Measurements from ENCODE around the gene HECTD4. TPM values are rescaled to one million over a fixed set of nuclear protein-coding genes. Genes with fewer than 3 reads are reported as not detected.

HECTD4 gene
- total RNA-seq, 2 donors from 2014 or later = 51.3 to 76.7 TPM

DNA sequence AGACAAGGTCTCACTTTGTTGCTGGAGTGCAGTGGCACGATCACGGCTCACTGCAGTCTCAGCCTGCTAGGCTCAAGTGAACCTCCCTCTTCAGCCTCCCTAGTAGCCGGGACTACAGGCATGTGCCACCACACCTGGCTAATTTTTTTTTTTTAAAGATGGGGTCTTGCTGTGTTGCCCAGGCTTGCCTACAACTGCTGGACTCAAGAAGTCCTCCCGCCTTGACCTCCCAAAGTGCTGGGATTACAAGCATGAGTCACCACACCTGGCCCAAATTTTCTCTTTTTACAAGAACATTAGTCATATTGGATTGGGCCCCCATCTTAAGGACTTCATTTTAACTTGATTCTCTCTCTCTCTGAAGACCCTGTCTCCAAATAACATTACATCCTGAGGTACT lies 7.0 kb upstream of the HECTD4 start:
- Mint-ChIP-seq H3K9me3 (no peaks in the 10 kb centered on the region), H3K4me3 (no peak overlapping the region), H3K4me1 (ENCODE audit: low read depth in 2 of 2) (peaks cover 5 to 13% of the 10 kb centered on the region in 2 donors), H3K27ac (no peak overlapping the region), H3K36me3 (no peaks in the 10 kb centered on the region), H3K27me3 (peaks cover 0 to 4% of the 10 kb centered on the region in 2 donors)
- ATAC-seq (no peak), DNase-seq (ENCODE audit: low spot score) (no peak)

DNA sequence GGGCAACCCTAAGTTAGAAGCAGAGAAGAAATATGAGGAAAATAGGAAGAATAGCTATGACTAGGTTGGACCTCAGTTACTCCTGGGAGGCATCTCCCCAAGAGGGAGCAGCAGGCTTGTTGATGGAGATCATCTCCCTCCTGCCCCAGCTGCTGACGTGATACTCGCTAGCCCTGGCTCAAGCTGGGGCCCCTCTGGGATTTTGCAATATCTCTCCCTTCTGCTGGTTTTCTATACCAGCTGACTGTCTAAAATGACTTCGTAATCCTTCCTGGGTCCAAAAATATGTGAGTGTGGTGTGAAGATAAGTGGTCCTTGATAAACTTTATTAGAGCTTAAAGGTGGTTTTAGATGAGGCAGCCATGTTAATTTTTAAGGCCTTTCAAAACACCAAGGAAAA lies 4.5 kb upstream of the HECTD4 start:
- H3K9me3 Mint-ChIP-seq = no peaks in the 10 kb centered on the region
- ATAC-seq (no peak), DNase-seq (ENCODE audit: low spot score) (no peak)
- no peaks in the 10 kb centered on the region for H3K27me3 Mint-ChIP-seq
- peak overlapping the region; percentile 15 to 26 for H3K27ac Mint-ChIP-seq
- H3K4me1 Mint-ChIP-seq (ENCODE audit: low read depth in 2 of 2) = peaks cover 9 to 17% of the 10 kb centered on the region in 2 donors
- no peak overlapping the region for H3K4me3 Mint-ChIP-seq
- no peaks in the 10 kb centered on the region for H3K36me3 Mint-ChIP-seq

DNA sequence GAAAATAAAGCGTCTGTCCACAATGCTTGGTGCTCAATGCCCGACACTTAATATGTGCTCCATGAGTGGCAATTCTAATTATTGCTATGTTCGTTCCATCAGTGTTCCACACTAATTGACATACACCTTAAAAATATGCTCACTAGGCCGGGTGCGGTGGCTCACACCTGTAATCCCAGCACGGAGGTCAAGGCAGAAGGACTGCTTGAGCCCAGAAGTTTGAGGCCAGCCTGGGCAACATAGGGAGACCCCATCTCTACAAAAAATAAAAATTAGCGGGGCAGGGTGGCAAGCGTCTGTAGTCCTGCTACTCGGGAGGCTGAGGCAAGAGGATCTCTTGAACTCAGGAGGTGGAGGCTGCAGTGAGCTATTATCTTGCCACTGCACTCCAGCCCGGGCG lies 635 bp upstream of the HECTD4 start:
- Mint-ChIP-seq H3K4me3 (peak overlapping the region; percentile 98), H3K27me3 (no peaks in the 10 kb centered on the region), H3K36me3 (no peaks in the 10 kb centered on the region), H3K27ac (peak overlapping the region; percentile 81 to 90), H3K4me1 (ENCODE audit: low read depth in 2 of 2) (peaks cover 23 to 33% of the 10 kb centered on the region in 2 donors), H3K9me3 (no peaks in the 10 kb centered on the region)
- no peak for ATAC-seq
- no peak for DNase-seq (ENCODE audit: low spot score)

DNA sequence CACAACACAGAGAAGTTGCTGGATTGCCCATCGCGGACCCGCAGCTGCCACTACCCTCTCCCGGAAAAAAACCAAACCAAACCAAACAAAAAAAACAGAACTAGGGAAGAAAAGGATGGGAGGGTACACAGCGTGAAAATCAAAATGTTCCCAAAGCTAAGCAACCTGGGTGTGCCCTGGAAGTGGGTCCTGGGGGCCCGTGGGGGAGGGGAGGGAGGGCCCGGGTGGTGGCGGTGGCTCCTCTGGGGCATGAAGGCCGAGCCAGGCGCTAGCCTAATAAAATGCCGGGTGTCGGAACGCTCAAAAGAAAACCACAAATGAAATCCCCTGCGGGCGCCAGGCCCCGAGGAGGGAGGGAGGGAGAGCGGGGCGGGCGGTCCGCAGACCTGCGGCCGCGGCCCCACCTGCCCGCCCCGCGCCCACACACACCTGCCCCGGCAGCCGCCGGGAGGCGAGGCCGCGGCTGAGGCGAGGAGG lies 787 bp downstream of the HECTD4 start:
- peaks cover 21 to 22% of the 10 kb centered on the region in 2 donors for H3K4me1 Mint-ChIP-seq (ENCODE audit: low read depth in 2 of 2)
- DNase-seq (ENCODE audit: low spot score) = no peak
- no peaks in the 10 kb centered on the region for H3K9me3 Mint-ChIP-seq
- H3K4me3 Mint-ChIP-seq = peak overlapping the region; percentile 98
- ATAC-seq = peak; percentile 54 to 61
- H3K27me3 Mint-ChIP-seq = no peaks in the 10 kb centered on the region
- H3K36me3 Mint-ChIP-seq = no peaks in the 10 kb centered on the region
- H3K27ac Mint-ChIP-seq = peak overlapping the region; percentile 87 to 92

DNA sequence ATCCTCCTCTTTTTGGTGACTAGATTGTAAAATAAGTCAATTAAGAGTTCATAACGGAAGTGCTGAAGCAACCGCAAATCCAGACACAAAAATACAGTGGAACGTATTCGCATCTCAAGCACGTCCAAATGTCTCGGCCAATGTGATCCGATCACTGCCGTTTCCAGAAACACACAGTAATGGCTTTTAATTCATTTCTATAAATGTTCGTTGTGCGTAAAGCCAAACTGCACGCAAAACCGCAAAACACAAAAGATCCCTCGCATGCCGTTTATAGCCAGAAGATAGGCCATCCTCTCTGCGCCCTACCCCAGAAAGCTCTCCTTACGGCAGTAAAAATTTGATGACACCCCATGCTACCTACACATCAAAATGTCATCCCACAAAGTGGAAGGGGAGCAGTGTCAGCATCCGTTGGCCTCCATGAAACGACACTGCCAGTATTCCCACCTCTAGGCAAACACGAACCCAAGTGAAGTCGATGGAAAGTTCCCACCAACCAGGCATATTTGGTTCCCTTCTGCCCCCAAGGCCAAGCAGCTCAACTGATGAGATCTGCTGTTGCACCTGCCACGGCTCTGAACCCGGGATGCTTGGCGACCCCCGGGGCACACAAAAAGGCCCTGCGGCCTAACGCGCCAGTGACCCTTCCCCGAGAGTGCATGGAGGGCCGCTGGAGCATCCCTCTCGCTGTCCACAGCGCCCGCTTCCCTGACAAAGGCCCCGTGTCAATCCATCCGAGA lies 1.4 kb downstream of the HECTD4 start:
- H3K9me3 Mint-ChIP-seq = no peaks in the 10 kb centered on the region
- H3K4me3 Mint-ChIP-seq = peak overlapping the region; percentile 98
- no peaks in the 10 kb centered on the region for H3K36me3 Mint-ChIP-seq
- H3K27me3 Mint-ChIP-seq = no peaks in the 10 kb centered on the region
- DNase-seq (ENCODE audit: low spot score) = no peak
- ATAC-seq = no peak
- H3K27ac Mint-ChIP-seq = peak overlapping the region; percentile 87 to 92
- H3K4me1 Mint-ChIP-seq (ENCODE audit: low read depth in 2 of 2) = peaks cover 20 to 22% of the 10 kb centered on the region in 2 donors

DNA sequence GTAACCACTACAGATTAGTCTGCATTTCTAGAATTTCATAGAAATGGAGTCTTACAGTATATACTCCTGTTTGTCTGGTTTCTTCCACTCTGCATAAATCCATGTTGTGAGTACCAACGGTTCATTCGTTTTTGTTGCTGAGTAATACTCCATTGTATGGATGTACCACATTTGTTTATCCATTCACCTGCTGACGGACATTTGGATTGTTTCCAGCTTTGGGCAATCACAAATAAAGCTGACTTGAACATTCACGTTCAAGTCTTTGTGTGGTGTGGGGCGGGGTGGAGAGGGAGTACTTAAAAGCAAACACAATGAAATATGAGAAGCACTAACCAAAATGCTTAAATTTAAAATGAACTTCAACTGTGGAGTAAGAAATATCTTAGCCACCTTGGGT lies 7.1 kb downstream of the HECTD4 start:
- Mint-ChIP-seq H3K4me3 (no peak overlapping the region), H3K36me3 (no peaks in the 10 kb centered on the region), H3K27me3 (no peaks in the 10 kb centered on the region), H3K9me3 (no peaks in the 10 kb centered on the region), H3K4me1 (ENCODE audit: low read depth in 2 of 2) (peaks cover 10 to 12% of the 10 kb centered on the region in 2 donors), H3K27ac (no peak overlapping the region)
- ATAC-seq (no peak), DNase-seq (ENCODE audit: low spot score) (no peak)

DNA sequence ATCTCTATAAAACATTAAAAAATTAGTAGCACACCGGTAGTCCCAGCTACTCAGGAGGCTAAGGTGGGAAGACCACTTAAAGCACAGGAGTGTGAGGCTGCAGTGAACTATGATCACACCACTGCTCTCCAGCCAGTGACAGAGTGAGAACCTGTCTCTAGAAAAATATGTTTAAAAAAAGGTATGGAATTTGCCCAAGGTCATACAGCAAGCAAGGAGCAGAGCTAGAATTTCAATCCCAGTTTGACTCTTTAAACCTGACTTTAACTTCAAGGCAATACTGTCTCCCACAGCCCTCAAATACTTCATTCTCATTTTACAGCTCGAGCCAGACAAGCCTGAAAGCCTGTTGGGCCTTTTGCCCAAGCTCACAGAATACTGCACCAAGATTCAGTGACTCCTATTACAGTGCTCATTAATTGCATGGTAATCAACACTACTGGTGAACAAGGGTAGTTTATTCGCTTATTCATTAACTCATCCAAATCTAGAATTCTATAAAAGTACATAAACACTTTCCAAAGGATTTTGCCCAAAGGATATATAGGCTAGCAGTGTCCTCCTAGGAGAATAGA lies 8.0 kb downstream of the HECTD4 start:
- Mint-ChIP-seq H3K27ac (no peak overlapping the region), H3K36me3 (no peaks in the 10 kb centered on the region), H3K4me1 (ENCODE audit: low read depth in 2 of 2) (peaks cover 13 to 16% of the 10 kb centered on the region in 2 donors), H3K4me3 (no peak overlapping the region), H3K27me3 (no peaks in the 10 kb centered on the region), H3K9me3 (no peaks in the 10 kb centered on the region)
- ATAC-seq (no peak), DNase-seq (ENCODE audit: low spot score) (no peak)

DNA sequence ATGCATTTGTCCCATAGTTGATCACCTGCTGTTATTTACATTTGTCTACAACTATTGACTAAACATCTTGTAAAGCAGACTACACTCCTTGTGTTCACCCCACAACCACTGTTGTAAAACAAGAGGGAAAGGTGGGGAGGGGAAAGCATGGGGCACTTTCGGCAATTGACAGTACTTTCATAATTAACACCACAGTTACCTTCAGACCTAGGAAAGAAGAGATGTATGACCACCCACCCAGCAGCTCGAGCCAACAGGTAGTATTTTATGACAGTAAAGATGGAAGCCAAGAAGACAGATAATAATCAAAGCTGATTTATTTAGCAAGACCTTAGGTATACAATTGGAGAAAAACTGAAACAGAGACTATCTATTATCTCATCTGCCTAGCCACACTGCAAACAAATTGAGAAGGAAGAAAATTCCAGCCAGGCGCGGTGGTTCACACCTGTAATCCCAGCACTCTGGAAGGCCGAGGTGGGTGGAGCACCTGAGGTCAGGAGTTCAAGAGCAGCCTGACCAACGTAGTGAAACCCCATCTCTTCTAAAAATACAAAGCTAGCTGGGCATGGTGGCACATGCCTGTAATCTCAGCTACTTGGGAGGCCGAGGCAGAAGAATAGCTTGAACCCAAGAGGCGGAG lies 11.2 kb downstream of the HECTD4 start:
- Mint-ChIP-seq H3K27me3 (no peaks in the 10 kb centered on the region), H3K4me3 (no peak overlapping the region), H3K27ac (no peak overlapping the region), H3K9me3 (no peaks in the 10 kb centered on the region), H3K4me1 (ENCODE audit: low read depth in 2 of 2) (peaks cover 12 to 13% of the 10 kb centered on the region in 2 donors), H3K36me3 (no peaks in the 10 kb centered on the region)
- DNase-seq (ENCODE audit: low spot score) (no peak), ATAC-seq (no peak)

DNA sequence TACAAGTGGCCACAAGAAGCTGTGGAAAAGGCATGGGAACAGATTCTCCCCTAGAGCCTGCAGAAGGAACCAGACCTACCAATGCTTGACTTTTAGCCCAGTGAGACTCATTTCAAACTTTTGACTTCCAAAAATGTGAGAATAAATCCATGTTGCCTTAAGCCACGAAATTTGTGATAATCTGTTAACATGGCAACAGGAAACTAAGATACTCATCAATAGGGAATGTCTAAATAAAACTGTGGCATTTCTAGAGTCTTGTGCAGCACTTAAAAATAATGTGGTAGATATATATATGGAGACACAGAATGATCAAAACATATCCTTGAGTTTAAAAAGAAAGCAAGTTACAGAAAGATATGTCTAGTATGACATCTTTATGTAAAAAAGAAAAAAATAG lies 12.0 kb downstream of the HECTD4 start:
- no peak overlapping the region for H3K27ac Mint-ChIP-seq
- peaks cover 12 to 13% of the 10 kb centered on the region in 2 donors for H3K4me1 Mint-ChIP-seq (ENCODE audit: low read depth in 2 of 2)
- DNase-seq (ENCODE audit: low spot score) (no peak), ATAC-seq (no peak)
- H3K4me3 Mint-ChIP-seq = no peak overlapping the region
- no peaks in the 10 kb centered on the region for H3K27me3 Mint-ChIP-seq
- H3K9me3 Mint-ChIP-seq = no peaks in the 10 kb centered on the region
- H3K36me3 Mint-ChIP-seq = no peaks in the 10 kb centered on the region

DNA sequence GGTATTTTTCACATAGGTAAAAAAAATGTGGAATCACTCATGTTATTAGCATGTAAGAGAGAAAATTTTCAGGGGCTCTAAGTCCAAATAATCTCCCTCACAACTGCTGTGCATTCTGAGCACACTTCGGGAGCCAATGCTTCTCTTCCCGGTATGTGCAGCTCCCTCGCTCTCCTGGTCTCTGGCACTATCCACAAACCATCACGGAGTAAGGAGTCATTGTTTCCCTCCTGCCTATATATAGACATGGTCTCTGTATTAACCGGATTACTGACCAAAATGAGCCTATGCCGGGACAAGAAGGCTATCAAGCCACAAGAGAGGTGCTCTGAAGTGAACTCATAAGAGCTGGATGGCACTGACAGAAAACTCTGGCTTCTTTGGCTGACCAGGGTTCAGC lies 13.4 kb downstream of the HECTD4 start:
- H3K36me3 Mint-ChIP-seq = no peaks in the 10 kb centered on the region
- no peak for DNase-seq (ENCODE audit: low spot score)
- H3K9me3 Mint-ChIP-seq = no peaks in the 10 kb centered on the region
- ATAC-seq = no peak
- no peak overlapping the region for H3K27ac Mint-ChIP-seq
- no peaks in the 10 kb centered on the region for H3K27me3 Mint-ChIP-seq
- H3K4me1 Mint-ChIP-seq (ENCODE audit: low read depth in 2 of 2) = peaks cover 10 to 13% of the 10 kb centered on the region in 2 donors
- H3K4me3 Mint-ChIP-seq = no peak overlapping the region

DNA sequence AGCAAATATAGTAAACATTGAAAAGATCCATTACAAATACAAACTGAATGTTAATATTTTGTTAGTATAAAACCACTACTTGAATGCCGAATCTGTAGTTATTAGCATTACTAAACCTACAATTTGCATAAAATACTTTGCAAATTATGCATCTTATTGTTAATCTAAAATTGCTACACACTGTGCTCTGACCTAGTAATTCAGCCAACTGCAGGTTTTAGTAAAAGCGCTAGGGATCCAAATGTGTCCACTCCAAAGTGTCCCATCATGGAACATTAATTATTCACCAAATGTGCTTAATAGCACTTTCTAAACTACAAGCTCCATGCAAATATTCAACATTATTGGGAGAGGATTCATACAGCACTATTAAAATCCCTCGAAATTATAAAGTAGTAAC lies 14.3 kb downstream of the HECTD4 start:
- H3K27ac Mint-ChIP-seq = no peak overlapping the region
- DNase-seq (ENCODE audit: low spot score) (no peak), ATAC-seq (no peak)
- H3K4me1 Mint-ChIP-seq (ENCODE audit: low read depth in 2 of 2) = peaks cover 10 to 18% of the 10 kb centered on the region in 2 donors
- no peak overlapping the region for H3K4me3 Mint-ChIP-seq
- no peaks in the 10 kb centered on the region for H3K36me3 Mint-ChIP-seq
- H3K27me3 Mint-ChIP-seq = no peaks in the 10 kb centered on the region
- H3K9me3 Mint-ChIP-seq = no peaks in the 10 kb centered on the region

DNA sequence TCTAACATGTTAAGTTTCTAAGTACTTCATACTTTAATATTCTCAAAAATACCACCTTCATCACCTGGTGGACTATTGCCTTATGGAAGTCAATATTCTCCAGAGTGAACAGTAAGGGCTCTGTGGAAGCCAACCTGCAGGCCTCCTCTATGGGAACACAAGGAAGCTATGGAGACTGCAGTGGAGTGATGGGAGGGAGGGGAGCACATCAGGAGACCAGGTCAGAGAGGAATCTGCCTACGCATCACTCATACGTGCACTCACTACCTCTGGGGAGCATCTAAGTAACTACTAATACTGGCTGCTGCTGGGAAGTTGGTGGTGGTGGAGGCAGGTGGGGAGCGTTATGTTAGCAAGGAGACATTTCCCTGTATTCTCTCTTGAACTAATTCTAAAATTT lies 19.9 kb downstream of the HECTD4 start:
- no peaks in the 10 kb centered on the region for H3K9me3 Mint-ChIP-seq
- no peaks in the 10 kb centered on the region for H3K27me3 Mint-ChIP-seq
- no peaks in the 10 kb centered on the region for H3K36me3 Mint-ChIP-seq
- no peak for DNase-seq (ENCODE audit: low spot score)
- peaks cover 2 to 5% of the 10 kb centered on the region in 2 donors for H3K4me1 Mint-ChIP-seq (ENCODE audit: low read depth in 2 of 2)
- H3K27ac Mint-ChIP-seq = no peak overlapping the region
- ATAC-seq = no peak
- no peak overlapping the region for H3K4me3 Mint-ChIP-seq

DNA sequence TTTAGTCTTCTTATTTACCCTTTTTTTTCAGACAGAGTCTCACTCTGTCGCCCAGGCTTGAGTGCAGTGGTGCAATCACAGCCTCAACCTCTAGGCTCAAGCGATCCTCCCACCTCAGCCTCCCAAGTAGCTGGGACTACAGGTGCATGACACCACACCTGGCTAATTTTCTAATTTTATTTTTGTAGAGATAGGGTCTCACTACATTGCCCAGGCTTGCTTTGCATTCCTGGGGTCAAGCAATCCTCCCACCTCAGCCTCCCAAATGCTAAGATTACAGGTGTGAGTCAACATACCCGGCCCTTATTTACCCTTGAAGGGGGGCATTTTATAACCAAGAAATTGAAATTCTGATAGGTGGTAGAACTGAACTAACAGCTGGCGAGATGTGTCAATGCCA lies 21.0 kb downstream of the HECTD4 start:
- ATAC-seq = no peak
- Mint-ChIP-seq H3K4me1 (ENCODE audit: low read depth in 2 of 2) (peaks cover 2 to 10% of the 10 kb centered on the region in 2 donors), H3K27ac (no peak overlapping the region), H3K36me3 (no peaks in the 10 kb centered on the region), H3K27me3 (no peaks in the 10 kb centered on the region), H3K9me3 (no peaks in the 10 kb centered on the region), H3K4me3 (no peak overlapping the region)
- DNase-seq (ENCODE audit: low spot score) = no peak

DNA sequence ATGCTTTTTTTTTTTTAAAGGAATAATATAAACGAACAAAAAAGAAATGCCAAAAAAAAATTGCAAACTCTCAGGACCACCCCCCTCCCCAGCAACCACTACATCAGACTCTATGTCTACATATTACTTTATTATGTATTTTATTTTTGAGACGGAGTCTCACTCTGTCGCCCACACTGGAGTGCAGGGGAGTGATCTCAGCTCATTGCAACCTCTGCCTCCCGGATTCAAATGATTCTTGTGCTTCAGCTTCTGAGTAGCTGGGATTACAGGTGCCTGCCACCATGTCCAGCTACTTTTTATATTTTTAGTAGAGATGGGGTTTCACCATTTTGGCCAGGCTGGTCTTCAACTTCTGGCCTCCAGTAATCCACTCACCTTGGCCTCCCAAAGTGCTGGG lies 22.9 kb downstream of the HECTD4 start:
- Mint-ChIP-seq H3K4me3 (no peak overlapping the region), H3K9me3 (no peaks in the 10 kb centered on the region)

More for the DNA sequence above, 22.9 kb downstream of the HECTD4 start:
- Mint-ChIP-seq H3K4me1 (ENCODE audit: low read depth in 2 of 2) (peaks cover 6 to 16% of the 10 kb centered on the region in 2 donors), H3K27ac (no peak overlapping the region), H3K27me3 (no peaks in the 10 kb centered on the region), H3K36me3 (no peaks in the 10 kb centered on the region)
- ATAC-seq (no peak), DNase-seq (ENCODE audit: low spot score) (no peak)

Measured in natural killer cell treated with Interleukin-12 subunit alpha and Interleukin-12 subunit beta and Interleukin-15 and Interleukin-18, amount 100 ng/mL, for 72 hours (primary cell).